Endothelial cell of umbilical vein (primary cell): ENCODE measurements around the gene USP49. TPM values are rescaled to one million over a fixed set of nuclear protein-coding genes. Genes with fewer than 3 reads are reported as not detected.
A peak's percentile ranks its signal among the peaks of the same experiment; 100 is the strongest.

Experiments used
- BruUV-seq: library from RNA; stranded (reverse); fragments of 400-500 nt; replicated peaks from 2 replicates; lab custom pipeline; 2021; lab: Mats Ljungman, UMichigan
- CTCF ChIA-PET: fragments of 300-600, 350-600 bp; sonication (Branson Sonifier 250); formaldehyde crosslinking; loops from one replicate; lab custom pipeline; 2021; ENCODE audit warnings: antibody characterized with exemption, inconsistent platforms; lab: Charles Lee
- POLR2A ChIA-PET: fragments of 300-600, 350-600 bp; sonication (Branson Sonifier 250); formaldehyde crosslinking; loops from one replicate; lab custom pipeline; 2021; ENCODE audit warnings: antibody characterized with exemption, inconsistent platforms; lab: Charles Lee
- DNase-seq: peaks from one replicate; pipeline ENCODE4 v3.0.0-alpha.2; 2011; ENCODE audit warnings: low read depth, low spot score
- FAIRE-seq: peaks from 2 replicates; lab custom pipeline; 2011; peaks lifted over from hg19 to GRCh38; lab: Jason Lieb, UNC
- H2AFZ ChIP-seq: 2 replicates; pipeline ENCODE4 v1.6.0; 2012; ENCODE audit warnings: low read depth, low read length, control low read depth, inconsistent platforms
- H3K27ac ChIP-seq: 2 replicates; pipeline ENCODE4 v1.5.1; 2011; ENCODE audit warnings: low read depth, mild to moderate bottlenecking, control low read depth, low read length, moderate library complexity; ENCODE audit not compliant: insufficient read depth
- H3K27me3 ChIP-seq, 2 experiments: 2 replicates each; pipeline versions ENCODE4 v1.6.0 to v1.6.1; 2011; ENCODE audit warnings: low read length in 2 of 2, mixed read lengths in 1 of 2; ENCODE audit not compliant: control insufficient read depth in 2 of 2, insufficient read depth in 2 of 2
- H3K36me3 ChIP-seq, 2 experiments: 2 replicates in 1 of 2; 3 replicates in 1 of 2; pipeline ENCODE4 v1.5.1; 2011; ENCODE audit warnings: low read length in 2 of 2, mild to moderate bottlenecking in 1 of 2, moderate library complexity in 1 of 2; ENCODE audit not compliant: control insufficient read depth in 2 of 2, insufficient read depth in 2 of 2; ENCODE audit errors: extremely low read depth in 1 of 2
- H3K4me1 ChIP-seq: 3 replicates; pipeline ENCODE4 v1.5.1; 2011; ENCODE audit warnings: mild to moderate bottlenecking, low read length; ENCODE audit not compliant: control insufficient read depth, insufficient read depth; ENCODE audit errors: extremely low read depth
- H3K4me2 ChIP-seq: 2 replicates; pipeline ENCODE4 v1.6.1; 2011; ENCODE audit warnings: low read length, control low read depth, mixed read lengths; ENCODE audit not compliant: insufficient read depth
- H3K4me3 ChIP-seq, 3 experiments: fragments of 200-600 bp in 1 of 3; sonication (generic), shearing (Covaris generic) in 1 of 3; replicated peaks in 1 of 3; 2 replicates each; pipeline ENCODE4 v1.5.1; 2011 to 2016; ENCODE audit warnings: control low read depth in 3 of 3, low read length in 3 of 3, mild to moderate bottlenecking in 2 of 3, inconsistent platforms in 1 of 3, low read depth in 1 of 3, moderate library complexity in 1 of 3; ENCODE audit not compliant: insufficient read depth in 1 of 3
- H3K79me2 ChIP-seq: 2 replicates; pipeline ENCODE4 v1.6.0; 2012; ENCODE audit warnings: low read length, inconsistent platforms; ENCODE audit not compliant: control insufficient read depth, insufficient read depth
- H3K9ac ChIP-seq: replicated peaks from 2 replicates; pipeline ENCODE3; 2011; ENCODE audit warnings: low read length, control low read depth; ENCODE audit not compliant: insufficient read depth; ENCODE audit errors: extremely low read depth
- H3K9me1 ChIP-seq: replicated peaks from 3 replicates; pipeline ENCODE4 v1.6.0; 2011; ENCODE audit warnings: mild to moderate bottlenecking, low read length; ENCODE audit not compliant: control insufficient read depth, insufficient read depth; ENCODE audit errors: extremely low read depth
- H3K9me3 ChIP-seq: replicated peaks from 2 replicates; pipeline ENCODE4 v1.5.1; 2012; ENCODE audit warnings: low read length, inconsistent platforms; ENCODE audit not compliant: control insufficient read depth, insufficient read depth
- H4K20me1 ChIP-seq: replicated peaks from 2 replicates; pipeline ENCODE3; 2011; ENCODE audit warnings: mild to moderate bottlenecking, low read length; ENCODE audit not compliant: control insufficient read depth, insufficient read depth; ENCODE audit errors: extremely low read depth
- CTCF ChIP-seq, 2 donors: IDR thresholded peaks; 1 replicate in 1 of 2; 2 replicates in 1 of 2; pipeline ENCODE4 v1.5.1; 2011; ENCODE audit warnings: low read length in 2 of 2, mild to moderate bottlenecking in 2 of 2, moderate library complexity in 2 of 2, control low read depth in 1 of 2, inconsistent platforms in 1 of 2, low read depth in 1 of 2; ENCODE audit not compliant: insufficient read depth in 1 of 2; ENCODE audit errors: extremely low read depth in 1 of 2
- FOS ChIP-seq: IDR thresholded peaks from 2 replicates; pipeline ENCODE4 v1.6.1; 2011; ENCODE audit warnings: mild to moderate bottlenecking, low read length, moderate library complexity, borderline replicate concordance; ENCODE audit not compliant: insufficient read depth
- GATA2 ChIP-seq: IDR thresholded peaks from 2 replicates; pipeline ENCODE4 v1.7.0; 2011; ENCODE audit warnings: low read depth, mild to moderate bottlenecking, moderate library complexity, mixed read lengths, low read length; ENCODE audit not compliant: insufficient read length, insufficient read depth
- JUN ChIP-seq: IDR thresholded peaks from 2 replicates; pipeline ENCODE4 v1.6.1; 2011; ENCODE audit warnings: borderline replicate concordance, low read depth; ENCODE audit not compliant: insufficient read length, insufficient read depth
- MYC ChIP-seq: IDR thresholded peaks from one replicate; pipeline ENCODE4 v1.6.1; 2011; ENCODE audit warnings: mild to moderate bottlenecking, low read depth, low read length
- POLR2A ChIP-seq: IDR thresholded peaks from 2 replicates; pipeline ENCODE4 v1.6.1; 2012; ENCODE audit warnings: low read depth, mild to moderate bottlenecking, control low read depth, low read length
- POLR2AphosphoS5 ChIP-seq: IDR thresholded peaks from 2 replicates; pipeline ENCODE4 v1.6.1; 2012; ENCODE audit warnings: low read depth, mild to moderate bottlenecking, control low read depth, low read length, moderate library complexity; ENCODE audit not compliant: insufficient read depth
- dilution Hi-C: fragments of 300-500 bp; cut with MboI; formaldehyde crosslinking; loops from one replicate; pipeline ENCODE4 v1.15.0; 2019; ENCODE audit warnings: low sequenced_read_pairs; ENCODE audit not compliant: extremely low pct_ligation_motif_present
- intact Hi-C: fragments of 100-400 bp; cut with micrococcal nuclease; formaldehyde crosslinking; loops from one replicate; pipeline ENCODE4 v1.10.0; 2022
- polyA plus RNA-seq, 4 experiments: library from polyadenylated mRNA; depleted of rRNA in 3 of 4; stranded (reverse) in 3 of 4; unstranded in 1 of 4; fragments of >200 nt; gene quantifications; 2 replicates each; pipeline versions ENCODE4 v1.2.1 to v1.2.3, GENCODE V29; 2011 to 2012; ENCODE audit warnings: missing spikeins in 1 of 4
- total RNA-seq: library from RNA; stranded (reverse); gene quantifications from 2 replicates; pipeline ENCODE4 v1.2.3, GENCODE V29; 2021

Gene USP49
- total and polyA plus RNA-seq, 2 donors (not counting 3 experiments of a cell fraction or from before 2014, with no cell fraction given), result 2.4 to 4.1 TPM

DNA sequence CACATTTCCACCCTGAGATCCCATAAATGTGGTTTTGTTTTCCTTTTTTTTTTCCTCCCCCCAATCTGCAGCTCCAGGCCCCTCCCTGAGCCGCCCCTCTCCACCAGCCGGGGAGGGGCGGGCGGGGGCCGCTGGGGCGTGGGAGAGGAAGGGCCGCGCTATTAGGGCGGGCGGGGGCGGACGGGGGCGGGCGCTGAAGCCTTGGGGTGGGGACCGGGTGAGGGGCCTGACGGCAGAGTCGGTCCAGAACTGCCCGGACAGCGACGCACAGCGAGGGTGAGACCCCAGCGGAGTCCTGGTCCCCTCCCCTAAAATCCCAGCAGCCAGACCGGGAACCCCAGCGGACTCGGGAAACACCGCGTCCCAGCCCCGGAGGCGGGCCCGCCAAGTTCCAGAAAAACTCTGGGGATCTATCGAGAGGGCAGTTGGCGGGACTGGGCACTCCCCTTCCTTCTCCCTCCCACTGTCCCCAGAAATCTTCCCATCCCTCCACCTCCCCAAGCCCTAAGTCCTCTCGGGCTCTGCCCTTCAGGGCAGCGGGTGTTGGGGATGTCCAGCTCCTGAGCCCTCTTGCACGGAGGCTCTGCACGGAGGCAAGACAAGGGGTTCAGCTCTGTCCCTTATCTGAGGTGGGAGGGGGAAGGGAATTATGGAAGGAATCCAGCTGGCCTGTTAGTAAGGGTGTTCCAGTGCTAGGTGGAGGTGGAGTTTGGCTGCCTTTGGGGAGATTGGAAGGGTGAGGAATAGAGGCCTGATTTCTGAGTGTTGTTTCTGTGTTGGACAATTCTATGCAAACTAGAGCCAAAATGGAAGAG is 114.4 kb downstream of the USP49 start, which contains the start of gene PRICKLE4:
PRICKLE4 (plus strand) TSS at position 232 of the 815 bp plus-strand sequence. CDS start 2,692 bp downstream, outside the sequence.
- H3K9ac ChIP-seq, result peak within 1 kb of the TSS; percentile 57
- no peaks in the 10 kb centered on the region for H4K20me1 ChIP-seq
- peak within 1 kb of the TSS; percentile 73 to 86 (median 78) for H3K4me3 ChIP-seq
- peaks cover 2 to 6% of the 10 kb centered on the region in 2 experiments for H3K36me3 ChIP-seq
- BruUV-seq, result no TSS peak
- intact Hi-C loops, result loop anchor here (1.0 to 2.0 kb wide), 4 partner anchors 156 to 434 kb away; no protein-coding TSS in a partner anchor
- H2AFZ ChIP-seq, result peak within 1 kb of the TSS; percentile 97
- CTCF ChIA-PET, result interaction anchor here (0.6 to 1.5 kb wide), 6 partner anchors 140 to 767 kb away, joined by 3 to 7 read pairs (median 4); partner anchors contain the start of genes BYSL and MED20
- H3K79me2 ChIP-seq, result no peaks in the 10 kb centered on the region
- POLR2A ChIA-PET, result no interaction called here
- no peak within 1 kb of the TSS for H3K27ac ChIP-seq
- no peaks in the 10 kb centered on the region for H3K9me1 ChIP-seq
- H3K9me3 ChIP-seq, result no peaks in the 10 kb centered on the region
- dilution Hi-C loops, result no loop called here
- H3K4me2 ChIP-seq, result peak within 1 kb of the TSS; percentile 88
- peak; percentile 43 for DNase-seq
- H3K4me1 ChIP-seq, result peaks cover 19% of the 10 kb centered on the region
- H3K27me3 ChIP-seq, result no peaks in the 10 kb centered on the region
- peak; percentile 35 for FAIRE-seq
- no peak for TF ChIP-seq MYC
- no peak for TF ChIP-seq JUN
- no peak for TF ChIP-seq FOS
- no peak for TF ChIP-seq POLR2AphosphoS5
- TF ChIP-seq POLR2A, result peak; percentile 42
- TF ChIP-seq CTCF (IDR thresholded peaks at IDR 0.05; ENCODE audit: extremely low read depth in 1 of 2, insufficient read depth in 1 of 2, low read depth in 1 of 2, low read length in 2 of 2), result no peak
- no peak for TF ChIP-seq GATA2
